CD14-positive monocyte (primary cell): ENCODE results near the gene RPS6KA2. TPM values are rescaled to one million over a fixed set of nuclear protein-coding genes. Genes with fewer than 3 reads are reported as not detected.

Source experiments
- DNase-seq, 3 donors: peaks; one replicate each; pipeline ENCODE4 v3.0.0-alpha.2; 2011 to 2022
- H2AFZ ChIP-seq: 2 replicates; pipeline ENCODE4 v1.6.0; 2012; ENCODE audit warnings: mild to moderate bottlenecking, low read depth, low read length, inconsistent platforms; ENCODE audit not compliant: insufficient read depth, poor library complexity, severe bottlenecking
- H3K27ac ChIP-seq, 2 donors: 1 replicate in 1 of 2; 2 replicates in 1 of 2; pipeline ENCODE4 v1.5.1; 2012 to 2013; ENCODE audit warnings: low read length in 2 of 2, control low read depth in 1 of 2, inconsistent platforms in 1 of 2, low read depth in 1 of 2, mild to moderate bottlenecking in 1 of 2
- H3K27me3 ChIP-seq, 2 donors: one replicate each; pipeline versions ENCODE4 v1.6.0 to v1.6.1; 2011 to 2013; ENCODE audit warnings: low read length in 2 of 2; ENCODE audit not compliant: control insufficient read depth in 2 of 2, insufficient read depth in 2 of 2
- H3K36me3 ChIP-seq, 2 donors: replicated peaks in 1 of 2; 1 replicate in 1 of 2; 2 replicates in 1 of 2; pipeline versions ENCODE4 v1.5.1 to v1.6.1; 2012 to 2013; ENCODE audit warnings: low read length in 2 of 2, control low read depth in 1 of 2, inconsistent platforms in 1 of 2, mild to moderate bottlenecking in 1 of 2; ENCODE audit not compliant: insufficient read depth in 2 of 2, control insufficient read depth in 1 of 2
- H3K4me1 ChIP-seq, 2 donors: 1 replicate in 1 of 2; 2 replicates in 1 of 2; pipeline versions ENCODE4 v1.5.1 to v1.6.1; 2012 to 2013; ENCODE audit warnings: low read length in 2 of 2, control low read depth in 1 of 2, inconsistent platforms in 1 of 2, mild to moderate bottlenecking in 1 of 2, moderate library complexity in 1 of 2; ENCODE audit not compliant: insufficient read depth in 2 of 2, control insufficient read depth in 1 of 2
- H3K4me2 ChIP-seq: replicated peaks from 2 replicates; pipeline ENCODE3; 2012; ENCODE audit warnings: low read length, moderate library complexity, mild to moderate bottlenecking; ENCODE audit not compliant: poor library complexity, severe bottlenecking; ENCODE audit errors: extremely low read depth
- H3K4me3 ChIP-seq, 3 experiments: fragments of 200-600 bp in 1 of 3; sonication (generic) in 1 of 3; replicated peaks in 1 of 3; 1 replicate in 2 of 3; 2 replicates in 1 of 3; pipeline ENCODE4 v1.5.1; 2011 to 2013; ENCODE audit warnings: low read length in 3 of 3, mild to moderate bottlenecking in 3 of 3, control low read depth in 2 of 3, low read depth in 2 of 3, inconsistent platforms in 1 of 3, moderate library complexity in 1 of 3
- H3K79me2 ChIP-seq: 2 replicates; pipeline ENCODE4 v1.6.0; 2012; ENCODE audit warnings: mild to moderate bottlenecking, control low read depth, inconsistent platforms, low read length, moderate library complexity; ENCODE audit not compliant: insufficient read depth
- H3K9ac ChIP-seq: 2 replicates; pipeline ENCODE4 v1.6.0; 2017; ENCODE audit warnings: low read length, mild to moderate bottlenecking; ENCODE audit not compliant: insufficient read depth, poor library complexity, severe bottlenecking
- H3K9me3 ChIP-seq, 2 donors: replicated peaks in 1 of 2; 1 replicate in 1 of 2; 2 replicates in 1 of 2; pipeline versions ENCODE4 v1.5.1 to v1.6.1; 2012 to 2013; ENCODE audit warnings: low read length in 2 of 2, control low read depth in 1 of 2; ENCODE audit not compliant: control insufficient read depth in 1 of 2, insufficient read depth in 1 of 2
- H4K20me1 ChIP-seq: 2 replicates; pipeline ENCODE4 v1.6.0; 2012; ENCODE audit warnings: mild to moderate bottlenecking, low read length, control low read depth, moderate library complexity; ENCODE audit not compliant: insufficient read depth
- H3K27ac Mint-ChIP-seq, 7 donors: one replicate each; pipeline ENCODE4 v1.8.0; 2020; ENCODE audit warnings: mild to moderate bottlenecking in 7 of 7, mixed read lengths in 7 of 7, moderate library complexity in 6 of 7, inconsistent platforms in 2 of 7
- H3K27me3 Mint-ChIP-seq, 3 donors: one replicate each; pipeline ENCODE4 v1.8.0; 2021 to 2022; ENCODE audit warnings: low read depth in 3 of 3, mild to moderate bottlenecking in 3 of 3, mixed read lengths in 3 of 3, moderate library complexity in 3 of 3, inconsistent platforms in 1 of 3
- H3K36me3 Mint-ChIP-seq, 2 donors: one replicate each; pipeline ENCODE4 v1.8.0; 2020; ENCODE audit warnings: mixed read lengths in 2 of 2, inconsistent platforms in 1 of 2, mild to moderate bottlenecking in 1 of 2
- H3K4me1 Mint-ChIP-seq: one replicate; pipeline ENCODE4 v1.8.0; 2020; ENCODE audit warnings: mild to moderate bottlenecking, mixed read lengths
- H3K4me3 Mint-ChIP-seq, 2 donors: one replicate each; pipeline ENCODE4 v1.8.0; 2020; ENCODE audit warnings: mild to moderate bottlenecking in 2 of 2, mixed read lengths in 2 of 2, moderate library complexity in 1 of 2
- H3K9me3 Mint-ChIP-seq, 7 donors: one replicate each; pipeline ENCODE4 v1.8.0; 2020 to 2022; ENCODE audit warnings: mixed read lengths in 7 of 7, mild to moderate bottlenecking in 6 of 7, moderate library complexity in 6 of 7, inconsistent platforms in 2 of 7
- WGBS: methylation state at CpG from one replicate; pipeline ENCODE4 v1.1.5; 2013; ENCODE audit warnings: missing lambda C conversion rate; ENCODE audit not compliant: insufficient coverage; 5-methylcytosine and 5-hydroxymethylcytosine counted together
- intact Hi-C, 2 donors: fragments of 100-400 bp; cut with micrococcal nuclease; formaldehyde crosslinking; loops; one replicate each; pipeline versions ENCODE4 v1.15.0 to v1.15.1; 2023
- polyA plus RNA-seq, 3 donors: library from polyadenylated mRNA; depleted of rRNA in 1 of 3; unstranded in 2 of 3; stranded (reverse) in 1 of 3; fragments of 300-500 nt in 2 of 3; fragments of >200 nt in 1 of 3; fragmentation: Illumina TruSeq in 2 of 3; gene quantifications; 1 replicate in 2 of 3; 2 replicates in 1 of 3; pipeline ENCODE4 v1.2.3, GENCODE V29; 2012 to 2021
- TF ChIP-seq, protein P1 (sequence below): fragments of 200-600 bp; IDR thresholded peaks from one replicate; pipeline ENCODE4 v1.8.0; 2022; ENCODE audit warnings: antibody characterized with exemption, mild to moderate bottlenecking

Gene RPS6KA2
- polyA plus RNA-seq, 3 donors = 1.4 to 3.1 (median 1.9) TPM

DNA sequence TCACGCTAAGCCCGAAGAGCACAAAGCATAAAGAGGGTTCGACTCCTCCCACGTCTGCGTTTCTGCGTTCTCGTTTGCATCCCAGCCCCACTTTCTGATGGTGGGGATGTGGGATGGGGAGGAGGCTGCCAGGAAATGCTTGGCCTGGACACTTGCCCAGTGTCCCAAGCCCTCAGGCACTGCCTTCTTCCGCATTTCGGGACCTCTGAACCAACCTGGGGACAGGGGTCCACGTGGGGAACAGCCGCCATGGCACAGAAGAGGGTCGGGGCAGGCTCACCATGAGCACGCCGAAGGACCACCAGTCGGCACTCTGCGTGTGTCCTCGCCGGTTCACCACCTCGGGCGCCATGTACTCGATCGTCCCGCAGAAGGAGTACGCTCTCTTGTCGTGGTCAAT is 128.8 kb downstream of the RPS6KA2 start:
- H3K9me3 ChIP-seq = no peaks in the 10 kb centered on the region
- no peaks in the 10 kb centered on the region for H3K36me3 ChIP-seq
- Mint-ChIP-seq H3K4me3 (no peak overlapping the region), H3K4me1 (peaks cover 2% of the 10 kb centered on the region), H3K9me3 (peaks cover 0 to 5% (median 2%) of the 10 kb centered on the region in 7 donors), H3K27ac (no peak overlapping the region), H3K27me3 (peaks cover 2 to 4% (median 2%) of the 10 kb centered on the region in 3 donors), H3K36me3 (peaks cover 0 to 7% of the 10 kb centered on the region in 2 donors)
- WGBS = 96% methylated on average over 25 of the region's 25 CpGs
- no peak overlapping the region for H2AFZ ChIP-seq
- no peak for DNase-seq
- H3K9ac ChIP-seq = no peak overlapping the region
- TF ChIP-seq, protein P1, sequence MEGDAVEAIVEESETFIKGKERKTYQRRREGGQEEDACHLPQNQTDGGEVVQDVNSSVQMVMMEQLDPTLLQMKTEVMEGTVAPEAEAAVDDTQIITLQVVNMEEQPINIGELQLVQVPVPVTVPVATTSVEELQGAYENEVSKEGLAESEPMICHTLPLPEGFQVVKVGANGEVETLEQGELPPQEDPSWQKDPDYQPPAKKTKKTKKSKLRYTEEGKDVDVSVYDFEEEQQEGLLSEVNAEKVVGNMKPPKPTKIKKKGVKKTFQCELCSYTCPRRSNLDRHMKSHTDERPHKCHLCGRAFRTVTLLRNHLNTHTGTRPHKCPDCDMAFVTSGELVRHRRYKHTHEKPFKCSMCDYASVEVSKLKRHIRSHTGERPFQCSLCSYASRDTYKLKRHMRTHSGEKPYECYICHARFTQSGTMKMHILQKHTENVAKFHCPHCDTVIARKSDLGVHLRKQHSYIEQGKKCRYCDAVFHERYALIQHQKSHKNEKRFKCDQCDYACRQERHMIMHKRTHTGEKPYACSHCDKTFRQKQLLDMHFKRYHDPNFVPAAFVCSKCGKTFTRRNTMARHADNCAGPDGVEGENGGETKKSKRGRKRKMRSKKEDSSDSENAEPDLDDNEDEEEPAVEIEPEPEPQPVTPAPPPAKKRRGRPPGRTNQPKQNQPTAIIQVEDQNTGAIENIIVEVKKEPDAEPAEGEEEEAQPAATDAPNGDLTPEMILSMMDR = no peak
- intact Hi-C loops = no loop called here
- no peak overlapping the region for H3K27ac ChIP-seq
- H3K4me3 ChIP-seq = no peak overlapping the region
- no peaks in the 10 kb centered on the region for H3K4me1 ChIP-seq
- H3K79me2 ChIP-seq = no peaks in the 10 kb centered on the region
- H4K20me1 ChIP-seq = no peaks in the 10 kb centered on the region
- H3K4me2 ChIP-seq = no peak overlapping the region
- no peaks in the 10 kb centered on the region for H3K27me3 ChIP-seq

DNA sequence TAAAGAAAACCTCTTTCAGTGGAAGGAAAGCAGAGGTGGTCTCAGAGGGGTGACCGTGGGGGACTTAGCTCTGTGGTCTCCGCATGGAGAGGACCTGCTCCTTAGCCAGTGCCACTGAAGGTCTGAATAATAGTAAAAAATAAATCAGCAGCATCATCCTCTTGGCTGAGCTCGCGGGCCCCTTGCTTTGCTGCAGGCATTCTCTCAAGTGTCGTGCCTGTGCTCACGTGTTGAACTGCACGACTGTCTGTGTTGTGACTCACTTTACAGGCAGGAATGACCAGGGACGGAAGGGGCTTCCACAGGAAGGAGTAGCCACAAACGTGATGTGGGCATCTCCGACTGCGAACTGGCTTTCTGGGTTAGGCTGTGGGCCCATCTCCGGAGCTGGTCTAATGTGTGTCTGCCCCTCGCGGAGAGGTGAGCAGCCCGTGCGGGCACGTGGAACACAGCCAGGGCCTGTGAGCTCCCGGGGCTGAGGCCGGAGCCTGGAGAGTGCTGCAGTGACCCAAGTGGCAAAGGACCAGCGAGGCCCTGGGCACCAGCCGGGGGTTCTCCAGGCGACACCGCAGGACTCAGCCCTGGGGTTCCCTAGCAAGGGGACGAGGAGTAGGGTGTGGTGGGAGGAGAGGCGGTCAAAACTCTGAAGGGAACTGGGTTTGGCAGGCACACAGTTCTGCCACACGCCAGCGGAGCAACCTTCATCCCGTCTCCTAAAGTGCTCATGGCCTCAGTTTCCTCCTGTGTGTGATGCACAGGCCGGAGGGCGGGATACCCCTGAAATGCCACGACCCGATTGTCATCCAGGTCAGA is 129.8 kb downstream of the RPS6KA2 start:
- peaks cover 0 to 5% (median 3%) of the 10 kb centered on the region in 7 donors for H3K9me3 Mint-ChIP-seq
- H3K36me3 Mint-ChIP-seq = peaks cover 0 to 7% of the 10 kb centered on the region in 2 donors
- Histone ChIP-seq H3K36me3 (no peaks in the 10 kb centered on the region), H2AFZ (no peak overlapping the region), H3K4me2 (no peak overlapping the region), H3K27ac (no peak overlapping the region), H3K4me1 (no peaks in the 10 kb centered on the region), H3K9ac (no peak overlapping the region), H3K79me2 (no peaks in the 10 kb centered on the region), H3K27me3 (no peaks in the 10 kb centered on the region), H4K20me1 (no peaks in the 10 kb centered on the region), H3K9me3 (no peaks in the 10 kb centered on the region), H3K4me3 (no peak overlapping the region)
- H3K27ac Mint-ChIP-seq = no peak overlapping the region
- 98% methylated on average over 29 of the region's 32 CpGs for WGBS
- no peak for DNase-seq
- intact Hi-C loops = no loop called here
- H3K27me3 Mint-ChIP-seq = peaks cover 2 to 3% (median 2%) of the 10 kb centered on the region in 3 donors
- H3K4me1 Mint-ChIP-seq = peaks cover 2% of the 10 kb centered on the region
- H3K4me3 Mint-ChIP-seq = no peak overlapping the region
- TF ChIP-seq, protein P1 = no peak
